Osteoblast (primary cell): Measurements from ENCODE around the gene CIAO3. TPM values are rescaled to one million over a fixed set of nuclear protein-coding genes. Genes with fewer than 3 reads are reported as not detected.

ENCODE experiments used
- DNase-seq: peaks from one replicate; pipeline ENCODE4 v3.0.0; 2011; ENCODE audit warnings: low spot score, mixed read lengths; ENCODE audit not compliant: insufficient read length; ENCODE audit errors: missing footprints
- H2AFZ ChIP-seq: 2 replicates; pipeline ENCODE4 v1.6.0; 2011; ENCODE audit warnings: mild to moderate bottlenecking, low read length
- H3K27ac ChIP-seq: 2 replicates; pipeline ENCODE4 v1.5.1; 2011; ENCODE audit warnings: mild to moderate bottlenecking, low read depth, low read length, moderate library complexity
- H3K27me3 ChIP-seq: 2 replicates; pipeline ENCODE4 v1.6.0; 2012; ENCODE audit warnings: mild to moderate bottlenecking, control low read depth, inconsistent platforms, low read length, moderate library complexity; ENCODE audit not compliant: insufficient read depth
- H3K36me3 ChIP-seq: 2 replicates; pipeline ENCODE4 v1.5.1; 2011; ENCODE audit warnings: mild to moderate bottlenecking, low read length, control low read depth, moderate library complexity; ENCODE audit not compliant: insufficient read depth
- H3K4me1 ChIP-seq: 2 replicates; pipeline ENCODE4 v1.5.1; 2011; ENCODE audit warnings: mild to moderate bottlenecking, low read length, control low read depth, moderate library complexity; ENCODE audit not compliant: insufficient read depth
- H3K4me2 ChIP-seq: 2 replicates; pipeline ENCODE4 v1.6.0; 2011; ENCODE audit warnings: mild to moderate bottlenecking, low read length; ENCODE audit not compliant: insufficient read depth
- H3K4me3 ChIP-seq: fragments of 200-600 bp; sonication (generic); 3 replicates; pipeline ENCODE4 v1.5.1; 2012; ENCODE audit warnings: mild to moderate bottlenecking, low read length, inconsistent platforms; ENCODE audit not compliant: insufficient read depth
- H3K79me2 ChIP-seq: 2 replicates; pipeline ENCODE4 v1.6.0; 2012; ENCODE audit warnings: mild to moderate bottlenecking, low read length, control low read depth, inconsistent platforms; ENCODE audit not compliant: insufficient read depth
- H3K9me3 ChIP-seq: 2 replicates; pipeline ENCODE4 v1.5.1; 2011; ENCODE audit warnings: low read depth, low read length, control low read depth
- H4K20me1 ChIP-seq: 2 replicates; pipeline ENCODE4 v1.6.0; 2012; ENCODE audit warnings: mild to moderate bottlenecking, low read length, control low read depth; ENCODE audit not compliant: insufficient read depth
- CTCF ChIP-seq: IDR thresholded peaks from 2 replicates; pipeline ENCODE4 v1.5.1; 2011; ENCODE audit warnings: mild to moderate bottlenecking, low read depth, low read length, moderate library complexity; ENCODE audit errors: extremely low read depth
- total RNA-seq: library from RNA; depleted of rRNA; stranded (reverse); fragments of >200 nt; gene quantifications from 2 replicates; pipeline ENCODE4 v1.2.3, GENCODE V29; 2012

Gene CIAO3
- total RNA-seq, 1 donor: 32.2 TPM

DNA sequence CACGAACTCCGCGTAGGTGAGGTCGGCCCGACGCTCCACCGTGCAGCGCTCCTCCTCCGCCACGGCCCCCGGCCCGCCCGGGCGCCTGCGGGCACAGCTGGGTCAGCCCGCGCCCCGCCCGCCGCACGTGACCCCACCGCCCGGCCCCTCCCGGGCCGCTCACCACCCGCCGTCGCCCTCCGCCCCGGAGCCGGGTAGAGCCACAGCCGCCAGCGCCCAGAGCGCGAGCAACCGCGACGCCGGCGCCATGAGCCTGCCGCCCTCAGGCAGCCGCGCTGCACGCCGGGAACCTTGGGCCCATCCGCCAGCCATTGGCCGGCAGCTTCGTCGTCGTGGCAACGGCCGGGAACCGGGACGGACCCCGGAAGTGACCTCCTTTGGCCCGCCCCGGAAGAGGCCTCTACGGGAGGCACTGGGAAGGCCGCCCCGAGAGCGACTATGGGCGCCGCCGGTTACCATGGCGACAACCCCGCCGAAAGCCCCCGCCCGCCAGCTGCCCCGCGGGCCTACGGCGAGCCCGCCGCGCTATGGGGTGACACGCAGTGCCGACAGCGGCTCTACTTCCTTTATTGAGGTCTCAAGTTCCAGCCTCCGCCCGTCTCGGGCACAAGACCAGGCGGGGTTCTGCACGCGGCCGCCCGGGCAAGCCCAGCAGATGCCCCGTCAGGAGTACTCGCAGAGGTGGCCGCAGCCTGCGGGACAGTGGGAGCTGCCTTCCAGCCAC is 56.6 kb downstream of the CIAO3 start, which contains the start of gene JMJD8:
Gene JMJD8 (minus strand): TSS at position 264 of the 724 bp plus-strand sequence. CDS start 15 bp downstream, at position 249.
- H3K27me3 ChIP-seq: no peaks in the 10 kb centered on the region
- peak within 1 kb of the TSS; percentile 76 for H3K4me3 ChIP-seq
- H3K9me3 ChIP-seq: no peaks in the 10 kb centered on the region
- H4K20me1 ChIP-seq: peaks cover 29% of the 10 kb centered on the region
- peaks cover 26% of the 10 kb centered on the region for H3K4me1 ChIP-seq
- TF ChIP-seq CTCF: no peak
- peaks cover 47% of the 10 kb centered on the region for H3K79me2 ChIP-seq
- H3K27ac ChIP-seq: peak within 1 kb of the TSS; percentile 65
- peak within 1 kb of the TSS; percentile 56 for H2AFZ ChIP-seq
- peak; percentile 100 for DNase-seq
- peak within 1 kb of the TSS; percentile 86 for H3K4me2 ChIP-seq
- H3K36me3 ChIP-seq: peaks cover 23% of the 10 kb centered on the region

GRCh38 chr16:683396-684070 is 57.3 kb downstream of the CIAO3 start:
- peaks cover 23% of the 10 kb centered on the region for H3K36me3 ChIP-seq
- peaks cover 34% of the 10 kb centered on the region for H4K20me1 ChIP-seq
- H3K4me2 ChIP-seq: peak overlapping the region; percentile 86
- H3K4me3 ChIP-seq: peak overlapping the region; percentile 76
- no peaks in the 10 kb centered on the region for H3K27me3 ChIP-seq
- no peaks in the 10 kb centered on the region for H3K9me3 ChIP-seq
- H3K4me1 ChIP-seq: peaks cover 26% of the 10 kb centered on the region
- no peak overlapping the region for H2AFZ ChIP-seq
- H3K27ac ChIP-seq: no peak overlapping the region
- no peak for TF ChIP-seq CTCF
- DNase-seq: no peak
- H3K79me2 ChIP-seq: peaks cover 40% of the 10 kb centered on the region

- peaks cover 23% of the 10 kb centered on the region for H3K36me3 ChIP-seq
- peaks cover 40% of the 10 kb centered on the region for H3K79me2 ChIP-seq
- H4K20me1 ChIP-seq: peaks cover 34% of the 10 kb centered on the region
- peaks cover 26% of the 10 kb centered on the region for H3K4me1 ChIP-seq
- no peak for TF ChIP-seq CTCF
- no peak for DNase-seq
- H3K27me3 ChIP-seq: no peaks in the 10 kb centered on the region
- no peak overlapping the region for H2AFZ ChIP-seq
- H3K27ac ChIP-seq: no peak overlapping the region
- peak overlapping the region; percentile 93 for H3K4me2 ChIP-seq
- H3K9me3 ChIP-seq: no peaks in the 10 kb centered on the region
- peak overlapping the region; percentile 76 for H3K4me3 ChIP-seq
Measured at GRCh38 chr16:682493-683395, 58.1 kb downstream of the CIAO3 start.
